NCI-H2081 treated with DMSO at 0.1 percent for 48 hours (cell line): ENCODE data around the gene SPATA2L.
"Not testable (repeated sequence)": the region's sequence is repeated elsewhere in the genome, so short reads cannot be mapped to it uniquely, and the experiment has no call there.

ENCODE experiments used
- DNase-seq: peaks from one replicate; lab custom pipeline; 2025; lab: John Stamatoyannopoulos, UW

SPATA2L gene

GRCh38 chr16:89706518-89707260 lies 5.2 kb upstream of the SPATA2L start:
- no peak for DNase-seq

- no peak for DNase-seq
Observed at GRCh38 chr16:89705006-89705405, 3.5 kb upstream of the SPATA2L start.

- no peak for DNase-seq
Observed at GRCh38 chr16:89704281-89704680, 2.8 kb upstream of the SPATA2L start.

GRCh38 chr16:89700649-89701424 lies 668 bp downstream of the SPATA2L start:
- DNase-seq = no peak

- peak; percentile 92 for DNase-seq
Observed at GRCh38 chr16:89700100-89700648, 1.3 kb downstream of the SPATA2L start.

DNA sequence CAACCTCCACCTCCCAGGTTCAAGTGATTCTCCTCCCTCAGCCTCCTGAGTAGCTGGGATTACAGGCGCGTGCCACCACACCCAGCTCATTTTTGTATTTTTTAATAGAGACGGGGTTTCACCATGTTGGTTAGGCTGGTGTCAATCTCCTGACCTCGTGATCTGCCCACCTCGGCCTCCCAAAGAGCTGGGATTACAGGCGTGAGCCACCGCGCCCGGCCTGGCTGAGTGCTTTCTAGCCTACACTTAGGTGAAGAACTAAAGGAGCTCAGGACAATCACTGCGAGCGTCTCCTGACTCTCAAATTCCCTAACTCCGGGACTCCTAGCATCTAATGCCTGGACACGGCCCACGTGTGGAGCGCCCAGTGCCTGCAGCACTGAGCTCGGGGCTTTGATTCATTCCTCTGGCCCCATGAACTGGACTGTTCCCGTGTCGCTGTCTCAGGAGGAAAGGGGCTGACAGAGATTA lies 1.8 kb downstream of the SPATA2L start:
- DNase-seq = not testable (repeated sequence)

GRCh38 chr16:89698717-89699116 lies 2.8 kb downstream of the SPATA2L start:
- DNase-seq = not testable (repeated sequence)

DNA sequence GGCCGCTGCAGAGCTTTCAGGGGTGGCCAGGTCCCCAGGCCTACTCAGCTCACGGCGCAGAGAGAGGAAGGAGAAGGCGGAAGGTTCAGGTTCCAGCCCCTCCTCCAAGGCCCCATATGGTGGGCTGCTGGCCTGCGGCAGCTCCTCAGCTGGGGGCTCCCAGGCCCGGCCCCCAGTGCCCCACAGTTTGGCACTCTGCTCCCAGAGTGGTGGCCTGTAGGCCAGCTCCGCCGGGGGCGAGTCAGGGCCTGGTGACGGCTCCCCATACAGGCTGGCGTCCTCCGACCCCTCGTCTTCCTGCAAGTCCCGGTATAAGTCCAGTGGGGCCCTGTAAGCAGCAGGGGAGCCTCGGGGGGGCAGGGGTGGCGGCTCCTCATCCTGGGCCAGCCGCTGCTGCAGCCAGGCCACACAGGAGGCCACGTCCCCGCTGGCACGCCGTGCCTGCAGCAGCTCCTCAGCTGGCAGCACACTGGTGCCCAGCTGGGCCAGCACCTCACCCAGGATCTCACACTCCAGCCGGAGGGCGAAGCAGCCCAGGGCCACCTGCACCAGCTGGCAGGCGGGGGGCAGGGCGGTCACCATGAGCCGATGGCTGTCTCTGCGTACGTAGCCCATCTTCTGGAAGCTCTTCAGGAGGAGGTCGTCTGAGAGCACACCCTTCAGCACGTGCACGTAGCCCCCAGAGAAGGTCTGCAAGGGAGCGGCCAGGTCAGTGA lies 3.7 kb downstream of the SPATA2L start:
- no peak for DNase-seq

- no peak for DNase-seq
Observed at GRCh38 chr16:89697161-89697615, 4.3 kb downstream of the SPATA2L start.

DNA sequence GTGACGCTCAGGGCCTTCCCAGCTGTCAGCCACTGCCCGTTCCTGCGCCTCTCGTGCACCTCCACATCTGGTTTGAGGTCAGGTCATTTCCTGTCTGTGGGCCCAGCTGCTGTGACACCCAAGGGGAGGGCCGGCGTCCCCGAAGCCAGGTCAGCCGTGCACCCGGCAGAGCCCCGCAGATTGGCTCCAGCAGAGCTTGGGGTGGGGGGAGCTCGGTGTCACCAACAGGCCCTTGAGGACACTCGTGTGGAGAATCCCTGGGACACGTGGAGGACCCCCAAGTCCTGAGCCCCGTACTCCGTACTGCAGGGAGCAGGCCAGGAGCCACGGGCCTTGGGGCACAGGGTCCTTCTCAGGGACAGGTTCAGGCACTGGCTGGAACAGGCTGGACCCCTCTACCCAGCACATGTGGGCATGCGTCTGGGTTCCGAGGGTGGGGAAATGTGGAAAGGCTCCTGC lies 4.8 kb downstream of the SPATA2L start:
- DNase-seq = no peak

GRCh38 chr16:89695875-89696669 lies 5.4 kb downstream of the SPATA2L start:
- no peak for DNase-seq

- no peak for DNase-seq
Observed at GRCh38 chr16:89695086-89695874, 6.2 kb downstream of the SPATA2L start.

DNA sequence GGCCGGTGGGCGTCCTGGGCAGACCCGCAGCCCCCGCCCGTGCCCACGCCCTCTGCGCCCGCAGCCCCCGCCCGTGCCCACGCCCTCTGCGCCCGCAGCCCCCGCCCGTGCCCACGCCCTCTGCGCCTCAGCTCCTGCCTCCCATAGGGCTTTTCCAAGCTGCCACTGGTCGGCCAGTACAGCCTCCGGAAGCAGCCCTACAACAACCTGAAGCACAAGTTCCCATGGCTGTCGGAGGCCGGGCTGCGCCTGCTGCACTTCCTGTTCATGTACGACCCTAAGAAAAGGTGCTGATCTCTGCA lies 6.8 kb downstream of the SPATA2L start:
- DNase-seq = not testable (repeated sequence)

DNA sequence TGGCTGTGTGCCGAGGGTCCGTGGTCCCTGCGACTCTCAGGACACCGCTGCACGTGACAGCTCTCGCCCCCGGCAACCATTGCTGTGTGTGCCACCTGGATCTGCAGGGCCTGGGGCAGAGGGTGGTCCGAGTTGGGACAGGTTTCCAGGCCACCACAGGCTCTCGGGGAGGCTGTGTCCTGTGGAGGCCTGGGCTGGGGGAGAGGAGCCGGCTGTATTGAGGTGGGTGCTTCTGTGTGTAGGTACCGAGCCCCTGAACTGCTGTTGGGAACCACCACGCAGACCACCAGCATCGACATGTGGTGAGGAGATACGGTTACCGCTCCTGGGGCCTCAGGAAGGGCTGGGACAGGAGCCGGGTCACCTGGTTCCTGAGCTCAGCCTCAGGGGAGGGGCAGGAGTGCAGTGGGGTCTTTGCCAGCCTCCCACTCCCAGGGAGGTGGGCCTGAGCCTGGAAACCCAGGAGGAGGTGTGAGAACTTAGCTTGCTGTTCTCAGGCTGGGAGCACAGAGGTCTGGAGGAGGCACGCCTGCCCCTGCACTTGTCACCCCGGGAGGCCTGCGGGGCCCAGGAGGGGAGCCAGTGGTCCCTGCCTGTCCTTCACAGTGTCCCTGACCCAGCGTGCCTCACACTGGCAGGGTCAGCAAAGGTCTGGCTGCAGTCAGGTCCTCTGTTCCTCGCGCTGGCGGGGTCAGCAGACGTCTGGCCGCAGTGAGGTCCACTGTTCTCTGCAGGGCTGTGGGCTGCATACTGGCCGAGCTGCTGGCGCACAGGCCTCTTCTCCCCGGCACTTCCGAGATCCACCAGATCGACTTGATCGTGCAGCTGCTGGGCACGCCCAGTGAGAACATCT lies 7.3 kb downstream of the SPATA2L start:
- DNase-seq = no peak

DNA sequence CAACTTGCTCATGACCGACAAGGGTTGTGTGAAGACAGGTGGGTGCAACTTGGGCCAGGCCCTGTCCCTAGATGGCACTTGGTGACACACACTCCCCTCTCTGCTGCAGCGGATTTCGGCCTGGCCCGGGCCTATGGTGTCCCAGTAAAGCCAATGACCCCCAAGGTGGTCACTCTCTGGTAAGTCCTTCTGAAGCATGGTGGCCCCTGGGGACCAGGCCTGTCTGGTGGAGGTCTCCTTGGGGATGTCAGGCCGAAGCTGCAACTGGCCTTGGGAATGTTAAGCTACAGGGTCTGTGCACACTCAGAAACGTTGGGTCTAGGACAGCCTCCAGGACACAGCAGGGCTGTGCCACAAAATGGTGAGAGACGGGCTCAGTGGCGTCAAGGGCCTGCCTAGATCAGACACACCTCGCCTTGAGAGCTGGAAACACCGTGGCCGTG lies 8.2 kb downstream of the SPATA2L start:
- no peak for DNase-seq

DNA sequence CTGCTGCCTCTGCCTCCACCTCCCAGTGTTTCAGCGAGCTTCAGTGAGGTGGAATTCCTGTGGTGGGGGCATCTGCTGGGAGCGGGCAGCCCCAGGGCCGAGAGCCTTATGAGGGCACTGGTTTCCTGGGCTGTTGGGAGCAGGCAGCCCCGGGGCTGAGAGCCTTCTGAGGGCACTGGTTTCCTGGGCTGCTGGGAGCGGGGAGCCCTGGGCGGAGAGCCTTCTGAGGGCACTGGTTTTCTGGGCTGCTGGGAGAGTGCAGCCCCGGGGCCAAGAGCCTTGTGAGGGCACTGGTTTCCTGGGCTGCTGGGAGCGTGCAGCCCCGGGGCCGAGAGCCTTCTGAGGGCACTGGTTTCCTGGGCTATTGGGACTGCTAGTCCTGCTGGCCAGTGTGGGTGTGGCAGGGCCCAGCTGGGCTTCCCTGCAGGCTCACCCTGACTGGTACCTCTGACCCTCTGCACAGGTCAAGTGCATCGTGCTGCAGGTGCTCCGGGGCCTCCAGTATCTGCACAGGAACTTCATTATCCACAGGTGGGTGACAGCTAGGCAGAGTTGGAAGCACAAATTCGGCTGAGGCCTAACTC lies 9.4 kb downstream of the SPATA2L start:
- DNase-seq = no peak

DNA sequence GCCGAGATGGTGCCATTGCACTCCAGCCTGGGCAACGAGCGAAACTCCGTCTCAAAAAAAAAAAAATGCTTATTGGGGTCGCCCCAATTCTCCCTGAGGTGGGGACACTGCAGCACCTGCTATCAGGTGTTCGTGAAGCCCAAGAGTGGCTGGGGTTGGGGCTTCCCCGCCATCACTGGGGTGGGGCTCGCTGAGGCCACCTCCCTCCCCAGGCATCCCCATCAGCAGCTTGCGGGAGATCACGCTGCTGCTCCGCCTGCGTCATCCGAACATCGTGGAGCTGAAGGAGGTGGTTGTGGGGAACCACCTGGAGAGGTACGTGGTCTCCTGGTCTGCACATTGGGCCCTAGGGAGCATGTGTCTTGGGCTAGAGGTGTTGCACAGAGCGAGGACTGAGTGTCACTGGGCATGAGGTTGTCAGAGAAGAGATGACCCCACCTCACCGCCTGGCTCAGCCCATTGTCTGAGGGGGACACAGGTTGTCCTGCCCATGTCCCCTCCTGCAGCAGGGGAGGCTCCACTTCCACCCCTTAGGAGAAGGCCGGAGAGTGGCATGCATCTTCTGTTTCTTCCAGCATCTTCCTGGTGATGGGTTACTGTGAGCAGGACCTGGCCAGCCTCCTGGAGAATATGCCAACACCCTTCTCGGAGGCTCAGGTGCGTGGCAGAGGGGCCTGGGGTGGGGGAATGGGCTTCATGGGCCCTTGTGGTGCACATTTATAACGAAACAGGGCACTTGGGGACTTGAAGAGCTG lies 10.1 kb downstream of the SPATA2L start:
- no peak for DNase-seq

- DNase-seq = no peak
Observed at GRCh38 chr16:89690392-89690901, 11.1 kb downstream of the SPATA2L start.
